H1 (cell line): ENCODE results near the gene KMT5B. TPM values are rescaled to one million over a fixed set of nuclear protein-coding genes. Genes with fewer than 3 reads are reported as not detected.

Experiments
- BACH1 ChIP-seq: IDR thresholded peaks from 2 replicates; pipeline ENCODE4 v1.6.1; 2012; ENCODE audit warnings: low read length, improper control_type of control experiment
- CHD7 ChIP-seq: fragments of 300-600 bp; sonication (generic); IDR thresholded peaks from 2 replicates; pipeline ENCODE4 v1.7.1; 2012; ENCODE audit warnings: low read length, moderate library complexity, mild to moderate bottlenecking, inconsistent platforms; ENCODE audit not compliant: insufficient replicate concordance
- RAD21 ChIP-seq, 2 experiments: IDR thresholded peaks in 1 of 2; conservative IDR thresholded peaks in 1 of 2; 2 replicates each; pipeline ENCODE4 v1.6.1; 2011; ENCODE audit warnings: low read depth in 2 of 2, low read length in 2 of 2, improper control_type of control experiment in 1 of 2, inconsistent platforms in 1 of 2, mild to moderate bottlenecking in 1 of 2, moderate library complexity in 1 of 2
- RXRA ChIP-seq: IDR thresholded peaks from 2 replicates; pipeline ENCODE4 v1.6.1; 2011; ENCODE audit warnings: low read depth, mild to moderate bottlenecking, low read length, moderate library complexity; ENCODE audit not compliant: insufficient read depth
- SAP30 ChIP-seq: fragments of 300-600 bp; sonication (generic); IDR thresholded peaks from 2 replicates; pipeline ENCODE4 v1.7.1; 2012; ENCODE audit warnings: low read length, moderate library complexity, mild to moderate bottlenecking, inconsistent platforms; ENCODE audit not compliant: insufficient read depth, insufficient replicate concordance
- SP1 ChIP-seq: IDR thresholded peaks from 2 replicates; pipeline ENCODE4 v1.6.1; 2011; ENCODE audit warnings: low read depth, low read length
- TCF12 ChIP-seq: IDR thresholded peaks from 2 replicates; pipeline ENCODE4 v1.6.1; 2011; ENCODE audit warnings: low read depth, mild to moderate bottlenecking, low read length
- USF2 ChIP-seq: IDR thresholded peaks from 2 replicates; pipeline ENCODE4 v1.6.1; 2011; ENCODE audit warnings: low read length, improper control_type of control experiment
- ZNF274 ChIP-seq: IDR thresholded peaks from 2 replicates; pipeline ENCODE4 v1.7.0; 2012; ENCODE audit warnings: low read length, borderline replicate concordance; ENCODE audit errors: extremely low read depth
- polyA plus RNA-seq, 7 experiments: library from polyadenylated mRNA; depleted of rRNA in 3 of 7; stranded (reverse) in 5 of 7; unstranded in 2 of 7; fragments of >200 nt in 5 of 7; fragments of 200-250 nt in 2 of 7; gene quantifications; 1 replicate in 5 of 7; 2 replicates in 1 of 7; 4 replicates in 1 of 7; pipeline versions ENCODE4 v1.2.1 to v1.2.3, GENCODE V29; 2011 to 2013; ENCODE audit warnings: missing spikeins in 2 of 7, mixed read lengths in 2 of 7
- total RNA-seq: library from RNA; stranded (reverse); fragmentation: NEBNext Ultra II Directional; extraction: Animal tissue kit (Norgen Biotek cat#: 25700); gene quantifications from 2 replicates; pipeline ENCODE4 v1.2.1, GENCODE V29; 2021

KMT5B gene
- total and polyA plus RNA-seq, 2 of the 8 experiments (the other 6 are each of a cell fraction or from before 2014, with no cell fraction given) = 11.0 to 40.8 TPM

GRCh38 chr11:68261749-68262543 is 48.9 kb upstream of the KMT5B start (continued):
- no peak for TF ChIP-seq CHD7
- TF ChIP-seq TCF12 = no peak
- TF ChIP-seq USF2 = no peak
- no peak for TF ChIP-seq SP1
- no peak for TF ChIP-seq BACH1
- no peak for TF ChIP-seq SAP30
- TF ChIP-seq RXRA = no peak
- TF ChIP-seq RAD21 (IDR thresholded peaks at IDR 0.05 in 1 of 2, conservative IDR thresholded peaks at IDR 0.05 in 1 of 2; ENCODE audit: low read depth in 2 of 2, low read length in 2 of 2) = no peak
- no peak for TF ChIP-seq ZNF274
